ENCODE results near the gene BTBD6.

The BTBD6 gene

GRCh38 chr14:105223770-105224544, 24.4 kb upstream of the BTBD6 start:
- TF ChIP-seq CEBPB (IDR thresholded peaks at IDR 0.05) = peak; percentile 19; the same call in 1 of the 2 replicates
- no peak for TF ChIP-seq CREB1 (IDR thresholded peaks at IDR 0.05; ENCODE audit: low read depth)
- TF ChIP-seq YY1 (IDR thresholded peaks at IDR 0.05; ENCODE audit: low read depth) = no peak
- no peak for TF ChIP-seq MAX (IDR thresholded peaks at IDR 0.05)
- TF ChIP-seq ZBTB7A (IDR thresholded peaks at IDR 0.05; ENCODE audit: low read depth) = no peak
- no peak for TF ChIP-seq EP300 (IDR thresholded peaks at IDR 0.05; ENCODE audit: borderline replicate concordance)
- no peak for TF ChIP-seq TAF1 (IDR thresholded peaks at IDR 0.05; ENCODE audit: low read depth)
- TF ChIP-seq EGR1 (IDR thresholded peaks at IDR 0.05) = no peak

GRCh38 chr14:105224845-105225570, 23.3 kb upstream of the BTBD6 start:
- TF ChIP-seq, protein P1, sequence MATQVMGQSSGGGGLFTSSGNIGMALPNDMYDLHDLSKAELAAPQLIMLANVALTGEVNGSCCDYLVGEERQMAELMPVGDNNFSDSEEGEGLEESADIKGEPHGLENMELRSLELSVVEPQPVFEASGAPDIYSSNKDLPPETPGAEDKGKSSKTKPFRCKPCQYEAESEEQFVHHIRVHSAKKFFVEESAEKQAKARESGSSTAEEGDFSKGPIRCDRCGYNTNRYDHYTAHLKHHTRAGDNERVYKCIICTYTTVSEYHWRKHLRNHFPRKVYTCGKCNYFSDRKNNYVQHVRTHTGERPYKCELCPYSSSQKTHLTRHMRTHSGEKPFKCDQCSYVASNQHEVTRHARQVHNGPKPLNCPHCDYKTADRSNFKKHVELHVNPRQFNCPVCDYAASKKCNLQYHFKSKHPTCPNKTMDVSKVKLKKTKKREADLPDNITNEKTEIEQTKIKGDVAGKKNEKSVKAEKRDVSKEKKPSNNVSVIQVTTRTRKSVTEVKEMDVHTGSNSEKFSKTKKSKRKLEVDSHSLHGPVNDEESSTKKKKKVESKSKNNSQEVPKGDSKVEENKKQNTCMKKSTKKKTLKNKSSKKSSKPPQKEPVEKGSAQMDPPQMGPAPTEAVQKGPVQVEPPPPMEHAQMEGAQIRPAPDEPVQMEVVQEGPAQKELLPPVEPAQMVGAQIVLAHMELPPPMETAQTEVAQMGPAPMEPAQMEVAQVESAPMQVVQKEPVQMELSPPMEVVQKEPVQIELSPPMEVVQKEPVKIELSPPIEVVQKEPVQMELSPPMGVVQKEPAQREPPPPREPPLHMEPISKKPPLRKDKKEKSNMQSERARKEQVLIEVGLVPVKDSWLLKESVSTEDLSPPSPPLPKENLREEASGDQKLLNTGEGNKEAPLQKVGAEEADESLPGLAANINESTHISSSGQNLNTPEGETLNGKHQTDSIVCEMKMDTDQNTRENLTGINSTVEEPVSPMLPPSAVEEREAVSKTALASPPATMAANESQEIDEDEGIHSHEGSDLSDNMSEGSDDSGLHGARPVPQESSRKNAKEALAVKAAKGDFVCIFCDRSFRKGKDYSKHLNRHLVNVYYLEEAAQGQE (IDR thresholded peaks at IDR 0.05; ENCODE audit: low read depth) = no peak
- no peak for TF ChIP-seq TCF12 (IDR thresholded peaks at IDR 0.05; ENCODE audit: low read depth)
- TF ChIP-seq YY1 (IDR thresholded peaks at IDR 0.05; ENCODE audit: low read depth) = no peak
- no peak for TF ChIP-seq NFIC (IDR thresholded peaks at IDR 0.05)
- no peak for TF ChIP-seq TEAD4 (IDR thresholded peaks at IDR 0.05)
- TF ChIP-seq TAF1 (IDR thresholded peaks at IDR 0.05; ENCODE audit: low read depth) = no peak
- no peak for TF ChIP-seq ZBTB7A (IDR thresholded peaks at IDR 0.05; ENCODE audit: low read depth)
- no peak for TF ChIP-seq MAX (IDR thresholded peaks at IDR 0.05)
- TF ChIP-seq, protein P2, sequence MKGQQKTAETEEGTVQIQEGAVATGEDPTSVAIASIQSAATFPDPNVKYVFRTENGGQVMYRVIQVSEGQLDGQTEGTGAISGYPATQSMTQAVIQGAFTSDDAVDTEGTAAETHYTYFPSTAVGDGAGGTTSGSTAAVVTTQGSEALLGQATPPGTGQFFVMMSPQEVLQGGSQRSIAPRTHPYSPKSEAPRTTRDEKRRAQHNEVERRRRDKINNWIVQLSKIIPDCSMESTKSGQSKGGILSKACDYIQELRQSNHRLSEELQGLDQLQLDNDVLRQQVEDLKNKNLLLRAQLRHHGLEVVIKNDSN (IDR thresholded peaks at IDR 0.05) = no peak
- no peak for TF ChIP-seq RAD21 (IDR thresholded peaks at IDR 0.05; ENCODE audit: low read depth)
- no peak for TF ChIP-seq CREB1 (IDR thresholded peaks at IDR 0.05; ENCODE audit: low read depth)
- TF ChIP-seq FOXM1 (IDR thresholded peaks at IDR 0.05; ENCODE audit: borderline replicate concordance, low read depth) = no peak
- TF ChIP-seq EGR1 (IDR thresholded peaks at IDR 0.05) = no peak
- TF ChIP-seq EP300 (IDR thresholded peaks at IDR 0.05; ENCODE audit: borderline replicate concordance) = no peak
- TF ChIP-seq CEBPB (IDR thresholded peaks at IDR 0.05) = no peak

GRCh38 chr14:105226198-105226597, 22.1 kb upstream of the BTBD6 start:
- no peak for TF ChIP-seq MAX (IDR thresholded peaks at IDR 0.05)

- TF ChIP-seq EP300 (IDR thresholded peaks at IDR 0.05; ENCODE audit: borderline replicate concordance) (no peak), CEBPB (IDR thresholded peaks at IDR 0.05) (no peak), NFIC (IDR thresholded peaks at IDR 0.05) (no peak), YY1 (IDR thresholded peaks at IDR 0.05; ENCODE audit: low read depth) (no peak), MAX (IDR thresholded peaks at IDR 0.05) (no peak), CREB1 (IDR thresholded peaks at IDR 0.05; ENCODE audit: low read depth) (no peak), TEAD4 (IDR thresholded peaks at IDR 0.05) (no peak), FOXM1 (IDR thresholded peaks at IDR 0.05; ENCODE audit: borderline replicate concordance, low read depth) (no peak), EGR1 (IDR thresholded peaks at IDR 0.05) (no peak)
- TF ChIP-seq, protein P2 (IDR thresholded peaks at IDR 0.05) = no peak
Observed at GRCh38 chr14:105227346-105227745, 21.0 kb upstream of the BTBD6 start.

DNA sequence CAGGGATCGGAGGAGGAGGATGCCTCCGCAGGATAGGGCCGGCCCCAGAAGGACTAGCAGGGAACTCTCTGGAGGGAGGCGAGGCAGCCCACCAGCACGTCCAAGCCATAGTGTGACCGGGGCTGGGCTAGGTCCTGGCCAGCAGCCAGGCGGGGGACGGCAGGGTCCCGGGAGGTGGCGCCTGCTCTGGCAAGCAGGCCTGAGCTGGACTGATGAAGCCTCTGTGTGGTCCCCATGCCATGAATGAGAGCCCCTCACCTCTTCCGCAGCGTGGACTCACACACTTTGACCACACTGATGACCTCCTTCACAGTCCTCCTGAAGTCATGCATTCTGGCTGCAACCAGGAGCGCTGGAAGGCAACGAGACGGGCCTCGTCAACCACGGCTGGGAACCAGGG, 19.8 kb upstream of the BTBD6 start:
- TF ChIP-seq ZBTB7A (IDR thresholded peaks at IDR 0.05; ENCODE audit: low read depth) (no peak), TCF12 (IDR thresholded peaks at IDR 0.05; ENCODE audit: low read depth) (no peak), CEBPB (IDR thresholded peaks at IDR 0.05) (no peak), EGR1 (IDR thresholded peaks at IDR 0.05) (no peak), TEAD4 (IDR thresholded peaks at IDR 0.05) (no peak), RAD21 (IDR thresholded peaks at IDR 0.05; ENCODE audit: low read depth) (no peak), YY1 (IDR thresholded peaks at IDR 0.05; ENCODE audit: low read depth) (no peak), NFIC (IDR thresholded peaks at IDR 0.05) (no peak)

DNA sequence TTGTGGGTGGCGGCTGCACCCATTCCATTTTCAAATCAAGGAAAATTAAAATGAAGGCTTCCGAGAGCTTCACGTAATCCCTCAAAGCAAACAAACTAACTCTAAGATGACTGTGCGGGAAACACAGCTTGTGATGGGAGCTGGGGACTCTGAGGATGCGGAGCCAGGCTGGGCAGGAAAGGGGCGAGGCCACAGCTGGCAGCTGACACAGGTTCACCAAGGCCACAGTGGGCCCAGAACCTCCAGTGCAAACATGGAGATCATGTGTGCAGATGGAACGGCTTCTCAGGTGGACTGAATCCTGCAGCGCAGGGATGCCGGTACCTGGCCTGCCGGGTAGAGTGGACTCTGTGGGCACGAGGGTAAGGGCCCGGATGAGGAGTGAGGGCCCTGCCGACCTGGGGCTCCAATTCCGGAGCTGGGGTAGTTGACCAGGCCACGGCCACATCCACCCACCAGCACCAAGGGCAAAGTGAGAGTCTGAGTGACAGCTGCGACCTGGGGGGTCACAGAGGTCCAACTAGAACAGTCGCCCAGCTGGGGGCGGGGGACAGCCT, 19.2 kb upstream of the BTBD6 start:
- no peak for TF ChIP-seq YY1 (IDR thresholded peaks at IDR 0.05; ENCODE audit: low read depth)
- no peak for TF ChIP-seq ZBTB7A (IDR thresholded peaks at IDR 0.05; ENCODE audit: low read depth)
- TF ChIP-seq MAX (IDR thresholded peaks at IDR 0.05) = no peak
- TF ChIP-seq NFIC (IDR thresholded peaks at IDR 0.05) = no peak
- TF ChIP-seq TEAD4 (IDR thresholded peaks at IDR 0.05) = no peak
- TF ChIP-seq TAF1 (IDR thresholded peaks at IDR 0.05; ENCODE audit: low read depth) = no peak
- TF ChIP-seq TCF12 (IDR thresholded peaks at IDR 0.05; ENCODE audit: low read depth) = no peak
- TF ChIP-seq FOXM1 (IDR thresholded peaks at IDR 0.05; ENCODE audit: borderline replicate concordance, low read depth) = no peak
- TF ChIP-seq, protein P1 (IDR thresholded peaks at IDR 0.05; ENCODE audit: low read depth) = no peak
- no peak for TF ChIP-seq CEBPB (IDR thresholded peaks at IDR 0.05)
- no peak for TF ChIP-seq EP300 (IDR thresholded peaks at IDR 0.05; ENCODE audit: borderline replicate concordance)
- TF ChIP-seq, protein P2 (IDR thresholded peaks at IDR 0.05) = no peak
- no peak for TF ChIP-seq EGR1 (IDR thresholded peaks at IDR 0.05)
- no peak for TF ChIP-seq RAD21 (IDR thresholded peaks at IDR 0.05; ENCODE audit: low read depth)
- TF ChIP-seq CREB1 (IDR thresholded peaks at IDR 0.05; ENCODE audit: low read depth) = no peak
